Activated B cell treated with CpG ODN at 0.5 μM for 24 hours (primary cell): ENCODE measurements around the gene TRPM5. TPM values are rescaled to one million over a fixed set of nuclear protein-coding genes. Genes with fewer than 3 reads are reported as not detected.
A peak's percentile ranks its signal among the peaks of the same experiment; 100 is the strongest.

Experiments
- ATAC-seq: fragments of 200-7000 bp; cut with Tn5 transposase; one replicate; pipeline ENCODE4 v1.10.0; 2021; ENCODE audit warnings: low read depth, mild to moderate bottlenecking, moderate library complexity
- CTCF ChIA-PET: fragments of 350-600 bp; sonication (Branson Sonifier 250); formaldehyde crosslinking; loops from one replicate; lab custom pipeline; 2021; ENCODE audit warnings: antibody characterized with exemption; lab: Charles Lee
- POLR2A ChIA-PET: fragments of 350-600 bp; sonication (Branson Sonifier 250); formaldehyde crosslinking; loops from one replicate; lab custom pipeline; 2021; ENCODE audit warnings: antibody characterized with exemption; lab: Charles Lee
- DNase-seq: peaks from one replicate; pipeline ENCODE4 v3.0.0; 2022
- H3K27ac Mint-ChIP-seq: one replicate; pipeline ENCODE4 v1.8.0; 2020; ENCODE audit warnings: mixed read lengths
- H3K27me3 Mint-ChIP-seq: one replicate; pipeline ENCODE4 v1.8.0; 2021; ENCODE audit warnings: mixed read lengths
- H3K36me3 Mint-ChIP-seq: one replicate; pipeline ENCODE4 v1.8.0; 2021; ENCODE audit warnings: low read depth, mixed read lengths
- H3K4me1 Mint-ChIP-seq: one replicate; pipeline ENCODE4 v1.8.0; 2021; ENCODE audit warnings: mixed read lengths
- H3K4me3 Mint-ChIP-seq: one replicate; pipeline ENCODE4 v1.8.0; 2020; ENCODE audit warnings: mild to moderate bottlenecking, mixed read lengths
- H3K9me3 Mint-ChIP-seq: one replicate; pipeline ENCODE4 v1.8.0; 2020; ENCODE audit warnings: mixed read lengths
- intact Hi-C: fragments of 100-400 bp; cut with micrococcal nuclease; formaldehyde crosslinking; loops from one replicate; pipeline ENCODE4 v1.15.1; 2024
- total RNA-seq: library from RNA; stranded (reverse); gene quantifications from 2 replicates; pipeline ENCODE4 v1.2.3, GENCODE V29; 2022
- TF ChIP-seq, protein P1 (sequence below): fragments of 200-600 bp; IDR thresholded peaks from one replicate; pipeline ENCODE4 v1.8.0; 2022; ENCODE audit warnings: antibody characterized with exemption, mild to moderate bottlenecking

TRPM5 gene
- total RNA-seq, 1 donor from 2014 or later, result not detected

DNA sequence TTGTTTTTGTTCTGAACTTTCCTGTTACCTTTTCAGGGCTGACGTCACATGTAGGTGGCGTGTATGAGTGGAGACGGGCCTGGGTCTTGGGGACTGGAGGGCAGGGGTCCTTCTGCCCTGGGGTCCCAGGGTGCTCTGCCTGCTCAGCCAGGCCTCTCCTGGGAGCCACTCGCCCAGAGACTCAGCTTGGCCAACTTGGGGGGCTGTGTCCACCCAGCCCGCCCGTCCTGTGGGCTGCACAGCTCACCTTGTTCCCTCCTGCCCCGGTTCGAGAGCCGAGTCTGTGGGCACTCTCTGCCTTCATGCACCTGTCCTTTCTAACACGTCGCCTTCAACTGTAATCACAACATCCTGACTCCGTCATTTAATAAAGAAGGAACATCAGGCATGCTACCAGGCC lies 47.3 kb downstream of the TRPM5 start:
- peak overlapping the region; percentile 46 for H3K27ac Mint-ChIP-seq
- H3K9me3 Mint-ChIP-seq, result no peaks in the 10 kb centered on the region
- no peaks in the 10 kb centered on the region for H3K27me3 Mint-ChIP-seq
- H3K36me3 Mint-ChIP-seq, result peaks cover 26% of the 10 kb centered on the region
- ATAC-seq (no peak), DNase-seq (no peak)
- TF ChIP-seq, protein P1, sequence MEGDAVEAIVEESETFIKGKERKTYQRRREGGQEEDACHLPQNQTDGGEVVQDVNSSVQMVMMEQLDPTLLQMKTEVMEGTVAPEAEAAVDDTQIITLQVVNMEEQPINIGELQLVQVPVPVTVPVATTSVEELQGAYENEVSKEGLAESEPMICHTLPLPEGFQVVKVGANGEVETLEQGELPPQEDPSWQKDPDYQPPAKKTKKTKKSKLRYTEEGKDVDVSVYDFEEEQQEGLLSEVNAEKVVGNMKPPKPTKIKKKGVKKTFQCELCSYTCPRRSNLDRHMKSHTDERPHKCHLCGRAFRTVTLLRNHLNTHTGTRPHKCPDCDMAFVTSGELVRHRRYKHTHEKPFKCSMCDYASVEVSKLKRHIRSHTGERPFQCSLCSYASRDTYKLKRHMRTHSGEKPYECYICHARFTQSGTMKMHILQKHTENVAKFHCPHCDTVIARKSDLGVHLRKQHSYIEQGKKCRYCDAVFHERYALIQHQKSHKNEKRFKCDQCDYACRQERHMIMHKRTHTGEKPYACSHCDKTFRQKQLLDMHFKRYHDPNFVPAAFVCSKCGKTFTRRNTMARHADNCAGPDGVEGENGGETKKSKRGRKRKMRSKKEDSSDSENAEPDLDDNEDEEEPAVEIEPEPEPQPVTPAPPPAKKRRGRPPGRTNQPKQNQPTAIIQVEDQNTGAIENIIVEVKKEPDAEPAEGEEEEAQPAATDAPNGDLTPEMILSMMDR, result no peak
- no peak overlapping the region for H3K4me3 Mint-ChIP-seq
- intact Hi-C loops, result no loop called here
- ChIA-PET POLR2A (no interaction called here), CTCF (no interaction called here)
- H3K4me1 Mint-ChIP-seq, result peaks cover 50% of the 10 kb centered on the region

DNA sequence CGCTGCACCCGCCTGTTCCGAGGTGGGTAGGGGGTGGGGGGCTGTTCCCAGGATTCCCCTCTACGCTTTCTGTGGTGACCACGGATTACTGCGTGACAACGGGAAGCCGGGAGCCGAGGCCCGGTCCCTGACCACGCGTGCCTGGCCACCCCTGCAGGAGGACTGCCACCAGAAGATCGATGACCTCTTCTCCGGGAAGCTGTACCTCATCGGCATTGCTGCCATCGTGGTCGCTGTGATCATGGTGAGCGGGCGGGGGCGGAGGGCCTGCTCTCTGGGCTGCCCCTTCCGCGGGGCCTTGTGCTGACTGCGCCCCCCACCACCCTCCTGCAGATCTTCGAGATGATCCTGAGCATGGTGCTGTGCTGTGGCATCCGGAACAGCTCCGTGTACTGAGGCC lies 47.8 kb downstream of the TRPM5 start:
- ATAC-seq (no peak), DNase-seq (no peak)
- Mint-ChIP-seq H3K27ac (no peak overlapping the region), H3K4me3 (no peak overlapping the region), H3K4me1 (peaks cover 49% of the 10 kb centered on the region), H3K36me3 (peaks cover 26% of the 10 kb centered on the region), H3K9me3 (no peaks in the 10 kb centered on the region), H3K27me3 (no peaks in the 10 kb centered on the region)
- CTCF ChIA-PET, result no interaction called here
- TF ChIP-seq, protein P1, result no peak
- POLR2A ChIA-PET, result no interaction called here
- intact Hi-C loops, result no loop called here

DNA sequence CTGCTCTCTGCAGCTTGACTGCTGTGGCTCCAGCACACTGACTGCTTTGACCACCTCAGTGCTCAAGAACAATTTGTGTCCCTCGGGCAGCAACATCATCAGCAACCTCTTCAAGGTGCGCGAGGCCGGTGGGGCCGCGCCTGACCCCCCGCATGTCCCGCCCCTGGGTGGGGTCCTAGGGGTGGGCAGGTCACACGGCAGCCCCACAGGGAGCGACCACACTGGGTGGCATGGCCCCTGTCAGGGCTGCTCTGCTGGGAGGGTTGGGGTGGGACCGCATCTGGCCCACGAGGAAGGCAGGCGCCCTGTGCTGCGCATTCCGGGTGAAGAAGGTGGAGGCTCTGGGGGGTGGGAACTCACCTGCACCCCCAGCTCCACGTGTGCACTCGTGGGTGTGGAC lies 48.5 kb downstream of the TRPM5 start:
- Mint-ChIP-seq H3K27me3 (no peaks in the 10 kb centered on the region), H3K4me3 (no peak overlapping the region), H3K9me3 (no peaks in the 10 kb centered on the region), H3K4me1 (peaks cover 50% of the 10 kb centered on the region), H3K27ac (no peak overlapping the region), H3K36me3 (peaks cover 24% of the 10 kb centered on the region)
- CTCF ChIA-PET, result no interaction called here
- POLR2A ChIA-PET, result interaction anchor here (2.0 kb wide), 1 partner anchor 11 kb away, joined by 6 read pairs; no protein-coding TSS in a partner anchor
- intact Hi-C loops, result no loop called here
- no peak for DNase-seq
- ATAC-seq, result no peak
- TF ChIP-seq, protein P1, result no peak

DNA sequence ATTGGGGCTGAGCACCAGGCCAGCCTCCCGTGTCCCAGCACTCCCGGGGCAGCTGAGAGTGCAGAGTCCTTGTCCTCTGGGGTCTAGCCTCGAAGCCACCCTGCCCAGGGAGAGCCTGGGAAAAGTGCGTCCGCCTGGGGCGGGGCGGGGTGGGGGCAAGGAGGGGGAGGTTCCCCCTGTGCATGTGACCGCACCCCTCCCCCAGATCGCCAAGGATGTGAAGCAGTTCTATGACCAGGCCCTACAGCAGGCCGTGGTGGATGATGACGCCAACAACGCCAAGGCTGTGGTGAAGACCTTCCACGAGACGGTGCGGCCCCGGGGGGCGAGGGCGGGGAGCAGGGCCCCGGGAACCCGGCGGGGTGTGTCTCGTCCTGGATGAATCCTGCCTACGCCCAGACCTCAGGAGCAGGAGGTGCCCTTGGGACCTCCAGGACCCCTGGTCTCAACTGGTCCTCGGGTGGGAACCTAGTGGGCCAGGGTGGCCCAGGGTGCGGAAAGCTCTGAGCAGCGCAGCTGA lies 49.0 kb downstream of the TRPM5 start:
- POLR2A ChIA-PET, result interaction anchor here (0.9 to 2.0 kb wide), 3 partner anchors 11 to 91 kb away, joined by 3 to 7 read pairs (median 6); no protein-coding TSS in a partner anchor
- Mint-ChIP-seq H3K4me1 (peaks cover 53% of the 10 kb centered on the region), H3K27me3 (no peaks in the 10 kb centered on the region), H3K27ac (no peak overlapping the region), H3K9me3 (no peaks in the 10 kb centered on the region), H3K36me3 (peaks cover 26% of the 10 kb centered on the region), H3K4me3 (no peak overlapping the region)
- TF ChIP-seq, protein P1, result no peak
- intact Hi-C loops, result no loop called here
- ATAC-seq (no peak), DNase-seq (no peak)
- CTCF ChIA-PET, result no interaction called here

DNA sequence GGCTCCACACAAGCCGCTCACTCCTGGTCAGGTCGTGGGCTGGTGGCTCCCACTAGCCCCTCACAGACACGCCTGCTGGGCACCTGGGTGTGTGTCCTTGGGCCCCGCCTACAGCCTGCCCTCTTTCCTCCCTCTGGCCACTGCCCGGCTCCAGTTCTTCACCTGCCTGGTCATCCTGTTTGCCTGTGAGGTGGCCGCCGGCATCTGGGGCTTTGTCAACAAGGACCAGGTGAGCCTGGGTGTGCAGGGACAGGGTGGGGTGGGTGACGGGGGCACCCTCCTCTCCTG lies 49.6 kb downstream of the TRPM5 start:
- no peak for ATAC-seq
- no peaks in the 10 kb centered on the region for H3K27me3 Mint-ChIP-seq
- CTCF ChIA-PET, result no interaction called here
- TF ChIP-seq, protein P1, result no peak
- peak overlapping the region; percentile 41 for H3K27ac Mint-ChIP-seq
- H3K4me3 Mint-ChIP-seq, result peak overlapping the region; percentile 41
- no peaks in the 10 kb centered on the region for H3K9me3 Mint-ChIP-seq
- no peak for DNase-seq
- POLR2A ChIA-PET, result interaction anchor here (0.9 to 2.0 kb wide), 4 partner anchors 10 to 91 kb away, joined by 3 to 7 read pairs (median 5); no protein-coding TSS in a partner anchor
- H3K4me1 Mint-ChIP-seq, result peaks cover 58% of the 10 kb centered on the region
- intact Hi-C loops, result loop anchor here (1.0 to 5.0 kb wide), 2 partner anchors 9 to 252 kb away; no protein-coding TSS in a partner anchor
- H3K36me3 Mint-ChIP-seq, result peaks cover 28% of the 10 kb centered on the region

Other genes with a start within 250 kb of the TRPM5 start
- gene ASCL2, start 173.9 kb downstream of the TRPM5 start, total RNA-seq, result 1.3 and 1.4 TPM in 2 replicates
- 5.2 and 8.8 TPM in 2 replicates for gene C11orf21, start 142.6 kb downstream of the TRPM5 start, total RNA-seq
- 6.8 and 7.3 TPM in 2 replicates for gene TSPAN32, start 142.5 kb downstream of the TRPM5 start, total RNA-seq
- 130 and 132 TPM in 2 replicates for gene CD81, start 67.2 kb downstream of the TRPM5 start, total RNA-seq
- gene TSSC4, start 43.8 kb downstream of the TRPM5 start, total RNA-seq, result 59.4 and 59.7 TPM in 2 replicates
- gene KCNQ1, start 494 bp upstream of the TRPM5 start, total RNA-seq, result 6.5 and 8.6 TPM in 2 replicates